Hepatocyte (in vitro differentiated cells): ENCODE results near the gene MTPN.

Source experiments
- CTCF ChIP-seq: fragments of 200-600 bp; sonication (generic); IDR thresholded peaks from 2 replicates; pipeline ENCODE4 v1.5.1; 2016; ENCODE audit warnings: antibody characterized with exemption, mild to moderate bottlenecking; ENCODE audit not compliant: poor library complexity
- EZH2phosphoT487 ChIP-seq: fragments of 200-600 bp; sonication (generic); IDR thresholded peaks from one replicate; pipeline ENCODE4 v1.6.1; 2018; ENCODE audit warnings: antibody characterized with exemption, mild to moderate bottlenecking, low read depth, moderate library complexity; ENCODE audit not compliant: unreplicated experiment, severe bottlenecking

GRCh38 chr7:135975166-135975565 lies 2.0 kb downstream of the MTPN start:
- TF ChIP-seq CTCF (no peak), EZH2phosphoT487 (no peak)
